Naive thymus-derived CD4-positive, alpha-beta T cell (primary cell): ENCODE results near the gene ONECUT1. TPM values are rescaled to one million over a fixed set of nuclear protein-coding genes. Genes with fewer than 3 reads are reported as not detected.

Experiments used
- ATAC-seq: fragments of 150-1000 bp; cut with Tn5 transposase; 2 replicates; pipeline ENCODE4 v1.10.0; 2021; ENCODE audit warnings: mild to moderate bottlenecking, moderate library complexity
- CTCF ChIA-PET: fragments of 350-600 bp; sonication (Branson Sonifier 250); formaldehyde crosslinking; loops from one replicate; lab custom pipeline; 2021; ENCODE audit warnings: antibody characterized with exemption; lab: Charles Lee
- POLR2A ChIA-PET: fragments of 350-600 bp; sonication (Branson Sonifier 250); formaldehyde crosslinking; loops from one replicate; lab custom pipeline; 2021; ENCODE audit warnings: antibody characterized with exemption, inconsistent platforms; lab: Charles Lee
- DNase-seq, 9 donors: peaks; one replicate each; pipeline versions ENCODE4 v3.0.0 to v3.0.0-alpha.2; 2020 to 2022; ENCODE audit warnings: mixed read lengths in 1 of 9
- H3K27ac ChIP-seq: one replicate; pipeline ENCODE4 v1.7.0; 2013; ENCODE audit warnings: mild to moderate bottlenecking, low read depth, low read length, moderate library complexity
- H3K27me3 ChIP-seq, 2 donors: one replicate each; pipeline ENCODE4 v1.7.0; 2013; ENCODE audit warnings: low read length in 2 of 2, mild to moderate bottlenecking in 2 of 2, moderate library complexity in 2 of 2; ENCODE audit not compliant: control insufficient read depth in 2 of 2, insufficient read depth in 2 of 2
- H3K36me3 ChIP-seq, 3 experiments: 1 replicate in 2 of 3; 2 replicates in 1 of 3; pipeline ENCODE4 v1.7.0; 2013; ENCODE audit warnings: low read length in 3 of 3, mild to moderate bottlenecking in 3 of 3, moderate library complexity in 1 of 3; ENCODE audit not compliant: insufficient read depth in 3 of 3, control insufficient read depth in 2 of 3
- H3K4me1 ChIP-seq, 2 donors: one replicate each; pipeline ENCODE4 v1.7.0; 2013; ENCODE audit warnings: low read length in 2 of 2, mild to moderate bottlenecking in 2 of 2, moderate library complexity in 1 of 2; ENCODE audit not compliant: control insufficient read depth in 2 of 2, insufficient read depth in 2 of 2
- H3K4me3 ChIP-seq: 2 replicates; pipeline ENCODE4 v1.7.0; 2013; ENCODE audit warnings: mild to moderate bottlenecking, low read length
- H3K9me3 ChIP-seq, 3 experiments: 1 replicate in 2 of 3; 2 replicates in 1 of 3; pipeline ENCODE4 v1.7.0; 2013; ENCODE audit warnings: low read length in 3 of 3; ENCODE audit not compliant: control insufficient read depth in 2 of 3
- H3K27ac Mint-ChIP-seq, 9 donors: one replicate each; pipeline ENCODE4 v1.8.0; 2020 to 2022; ENCODE audit warnings: mixed read lengths in 9 of 9, mild to moderate bottlenecking in 8 of 9, moderate library complexity in 5 of 9, inconsistent platforms in 2 of 9
- H3K27me3 Mint-ChIP-seq, 5 donors: one replicate each; pipeline ENCODE4 v1.8.0; 2021 to 2022; ENCODE audit warnings: mixed read lengths in 5 of 5, mild to moderate bottlenecking in 1 of 5
- H3K36me3 Mint-ChIP-seq, 5 donors: one replicate each; pipeline ENCODE4 v1.8.0; 2020 to 2022; ENCODE audit warnings: mixed read lengths in 5 of 5, mild to moderate bottlenecking in 3 of 5, inconsistent platforms in 1 of 5
- H3K4me1 Mint-ChIP-seq, 7 donors: one replicate each; pipeline ENCODE4 v1.8.0; 2020 to 2022; ENCODE audit warnings: mixed read lengths in 7 of 7, mild to moderate bottlenecking in 3 of 7, inconsistent platforms in 1 of 7
- H3K4me3 Mint-ChIP-seq, 10 donors: one replicate each; pipeline ENCODE4 v1.8.0; 2020 to 2022; ENCODE audit warnings: mild to moderate bottlenecking in 10 of 10, mixed read lengths in 10 of 10, moderate library complexity in 6 of 10, inconsistent platforms in 2 of 10
- H3K9me3 Mint-ChIP-seq, 11 donors: one replicate each; pipeline ENCODE4 v1.8.0; 2020 to 2022; ENCODE audit warnings: mixed read lengths in 11 of 11, mild to moderate bottlenecking in 4 of 11, inconsistent platforms in 1 of 11, moderate library complexity in 1 of 11
- intact Hi-C, 2 donors: fragments of 100-400 bp; cut with micrococcal nuclease; formaldehyde crosslinking; loops; one replicate each; pipeline ENCODE4 v1.15.1; 2023
- polyA plus RNA-seq, 2 donors: library from polyadenylated mRNA; unstranded; fragments of 300-500 nt; fragmentation: Illumina TruSeq; gene quantifications; one replicate each; pipeline ENCODE4 v1.2.3, GENCODE V29; 2021
- total RNA-seq, 6 experiments: library from RNA in 5 of 6; stranded (reverse) in 5 of 6; gene quantifications; 1 replicate in 5 of 6; 2 replicates in 1 of 6; pipeline ENCODE4 v1.2.3 and lab custom pipeline; 2021 to 2026

The ONECUT1 gene
- total and polyA plus RNA-seq, 7 experiments from 2014 or later, result not detected

- no peak for ATAC-seq
- ChIA-PET CTCF (interaction anchor here (0.6 to 7.2 kb wide), 5 partner anchors 22 to 474 kb away, joined by 3 to 113 read pairs (median 6); no protein-coding TSS in a partner anchor), POLR2A (interaction anchor here (1.0 to 3.4 kb wide), 3 partner anchors 53 to 474 kb away, joined by 3 to 19 read pairs (median 8); partner anchors contain the start of gene ATOSA)
- Mint-ChIP-seq H3K4me3 (no peak overlapping the region), H3K36me3 (no peaks in the 10 kb centered on the region), H3K27ac (peak overlapping the region in 7 of 9 donors; percentile 33 to 94 (median 81)), H3K9me3 (peaks cover 0 to 2% (median 0%) of the 10 kb centered on the region in 11 donors), H3K4me1 (peaks cover 6 to 35% (median 20%) of the 10 kb centered on the region in 7 donors), H3K27me3 (no peaks in the 10 kb centered on the region)
- Histone ChIP-seq H3K36me3 (no peaks in the 10 kb centered on the region), H3K27ac (no peak overlapping the region), H3K4me1 (peaks cover 11 to 15% of the 10 kb centered on the region in 2 donors), H3K4me3 (no peak overlapping the region), H3K9me3 (no peaks in the 10 kb centered on the region), H3K27me3 (no peaks in the 10 kb centered on the region)
- no peak for DNase-seq
- intact Hi-C loops, result loop anchor here (5.0 to 10.0 kb wide), 6 partner anchors 127 to 750 kb away; partner anchors contain the start of gene ARPP19 (in 1 of the 2)
These were observed 58.2 kb downstream of the ONECUT1 start for GRCh38 chr15:52731732-52732470.

GRCh38 chr15:52731004-52731403 is 59.1 kb downstream of the ONECUT1 start:
- H3K4me3 Mint-ChIP-seq, result peak overlapping the region in 1 of 10 donors; percentile 56
- peaks cover 6 to 35% (median 20%) of the 10 kb centered on the region in 7 donors for H3K4me1 Mint-ChIP-seq
- H3K27me3 Mint-ChIP-seq, result no peaks in the 10 kb centered on the region
- H3K4me3 ChIP-seq, result no peak overlapping the region
- H3K27me3 ChIP-seq, result no peaks in the 10 kb centered on the region
- H3K4me1 ChIP-seq, result peaks cover 11 to 15% of the 10 kb centered on the region in 2 donors
- no peak overlapping the region for H3K27ac ChIP-seq
- DNase-seq, result no peak
- no peaks in the 10 kb centered on the region for H3K9me3 ChIP-seq
- H3K36me3 Mint-ChIP-seq, result no peaks in the 10 kb centered on the region
- ChIA-PET CTCF (interaction anchor here (0.6 to 7.2 kb wide), 9 partner anchors 21 to 606 kb away, joined by 3 to 113 read pairs (median 4); no protein-coding TSS in a partner anchor), POLR2A (interaction anchor here (0.6 to 3.4 kb wide), 6 partner anchors 52 to 497 kb away, joined by 3 to 19 read pairs (median 5); partner anchors contain the start of gene ATOSA)
- ATAC-seq, result no peak
- H3K27ac Mint-ChIP-seq, result peak overlapping the region in 8 of 9 donors; percentile 67 to 94 (median 88)
- H3K9me3 Mint-ChIP-seq, result peaks cover 0 to 2% (median 0%) of the 10 kb centered on the region in 11 donors
- H3K36me3 ChIP-seq, result no peaks in the 10 kb centered on the region
- intact Hi-C loops, result loop anchor here (5.0 to 10.0 kb wide), 6 partner anchors 126 to 749 kb away; partner anchors contain the start of gene ARPP19 (in 1 of the 2)

GRCh38 chr15:52730594-52730993 is 59.5 kb downstream of the ONECUT1 start:
- Histone ChIP-seq H3K36me3 (no peaks in the 10 kb centered on the region), H3K9me3 (no peaks in the 10 kb centered on the region), H3K4me3 (no peak overlapping the region), H3K4me1 (peaks cover 11 to 15% of the 10 kb centered on the region in 2 donors), H3K27me3 (no peaks in the 10 kb centered on the region), H3K27ac (no peak overlapping the region)
- CTCF ChIA-PET, result interaction anchor here (0.6 to 7.2 kb wide), 8 partner anchors 20 to 605 kb away, joined by 3 to 113 read pairs (median 4); no protein-coding TSS in a partner anchor
- intact Hi-C loops, result loop anchor here (1.0 to 10.0 kb wide), 12 partner anchors 51 to 748 kb away; partner anchors contain the start of genes ARPP19 (in 1 of the 2) and ATOSA (in 1 of the 2)
- peak overlapping the region in 6 of 10 donors; percentile 39 to 69 (median 57) for H3K4me3 Mint-ChIP-seq
- H3K4me1 Mint-ChIP-seq, result peaks cover 6 to 35% (median 20%) of the 10 kb centered on the region in 7 donors
- POLR2A ChIA-PET, result interaction anchor here (1.0 to 3.4 kb wide), 6 partner anchors 51 to 473 kb away, joined by 3 to 19 read pairs (median 6); partner anchors contain the start of gene ATOSA
- H3K36me3 Mint-ChIP-seq, result no peaks in the 10 kb centered on the region
- H3K9me3 Mint-ChIP-seq, result peaks cover 0 to 2% (median 0%) of the 10 kb centered on the region in 11 donors
- no peaks in the 10 kb centered on the region for H3K27me3 Mint-ChIP-seq
- DNase-seq (no peak), ATAC-seq (no peak)
- H3K27ac Mint-ChIP-seq, result peak overlapping the region in 8 of 9 donors; percentile 63 to 94 (median 87)

GRCh38 chr15:52730173-52730572 is 60.0 kb downstream of the ONECUT1 start:
- Mint-ChIP-seq H3K4me3 (peak overlapping the region; percentile 10 to 69 (median 50)), H3K4me1 (peaks cover 6 to 31% (median 20%) of the 10 kb centered on the region in 7 donors), H3K9me3 (peaks cover 0 to 2% (median 0%) of the 10 kb centered on the region in 11 donors), H3K36me3 (no peaks in the 10 kb centered on the region), H3K27me3 (no peaks in the 10 kb centered on the region), H3K27ac (peak overlapping the region; percentile 56 to 94 (median 87))
- peak in 7 of 9 donors; percentile 53 to 82 (median 75) for DNase-seq
- Histone ChIP-seq H3K4me1 (peaks cover 11 to 15% of the 10 kb centered on the region in 2 donors), H3K4me3 (no peak overlapping the region), H3K36me3 (no peaks in the 10 kb centered on the region), H3K27ac (no peak overlapping the region), H3K27me3 (no peaks in the 10 kb centered on the region), H3K9me3 (no peaks in the 10 kb centered on the region)
- intact Hi-C loops, result loop anchor here (1.0 to 10.0 kb wide), 12 partner anchors 51 to 748 kb away; partner anchors contain the start of genes ARPP19 (in 1 of the 2) and ATOSA (in 1 of the 2)
- ATAC-seq, result peak; percentile 96
- POLR2A ChIA-PET, result interaction anchor here (1.0 to 3.4 kb wide), 5 partner anchors 51 to 473 kb away, joined by 3 to 19 read pairs (median 5); partner anchors contain the start of gene ATOSA
- CTCF ChIA-PET, result interaction anchor here (0.5 to 7.2 kb wide), 6 partner anchors 29 to 473 kb away, joined by 3 to 113 read pairs (median 5); no protein-coding TSS in a partner anchor

- H3K4me3 Mint-ChIP-seq, result no peak overlapping the region
- H3K9me3 ChIP-seq, result no peaks in the 10 kb centered on the region
- peak overlapping the region in 2 of 9 donors; percentile 64 to 87 for H3K27ac Mint-ChIP-seq
- CTCF ChIA-PET, result interaction anchor here (1.0 kb wide), 1 partner anchor 46 kb away, joined by 3 read pairs; no protein-coding TSS in a partner anchor
- H3K36me3 Mint-ChIP-seq, result no peaks in the 10 kb centered on the region
- H3K9me3 Mint-ChIP-seq, result no peaks in the 10 kb centered on the region
- intact Hi-C loops, result no loop called here
- POLR2A ChIA-PET, result interaction anchor here (1.7 to 3.4 kb wide), 2 partner anchors 50 to 52 kb away, joined by 13 to 19 read pairs; partner anchors contain the start of gene ATOSA
- H3K27me3 Mint-ChIP-seq, result no peaks in the 10 kb centered on the region
- H3K4me1 ChIP-seq, result peaks cover 11 to 15% of the 10 kb centered on the region in 2 donors
- DNase-seq, result no peak
- no peaks in the 10 kb centered on the region for H3K27me3 ChIP-seq
- no peaks in the 10 kb centered on the region for H3K36me3 ChIP-seq
- no peak for ATAC-seq
- H3K4me3 ChIP-seq, result no peak overlapping the region
- H3K4me1 Mint-ChIP-seq, result peaks cover 6 to 27% (median 20%) of the 10 kb centered on the region in 7 donors
- no peak overlapping the region for H3K27ac ChIP-seq
These were observed 61.2 kb downstream of the ONECUT1 start for GRCh38 chr15:52728899-52729298.

- Histone ChIP-seq H3K4me1 (peaks cover 11 to 15% of the 10 kb centered on the region in 2 donors), H3K36me3 (no peaks in the 10 kb centered on the region), H3K27me3 (no peaks in the 10 kb centered on the region), H3K27ac (no peak overlapping the region), H3K4me3 (no peak overlapping the region), H3K9me3 (no peaks in the 10 kb centered on the region)
- DNase-seq, result no peak
- H3K27me3 Mint-ChIP-seq, result peaks cover 0 to 2% (median 0%) of the 10 kb centered on the region in 5 donors
- no peaks in the 10 kb centered on the region for H3K36me3 Mint-ChIP-seq
- intact Hi-C loops, result no loop called here
- no peak overlapping the region for H3K4me3 Mint-ChIP-seq
- ATAC-seq, result no peak
- ChIA-PET CTCF (interaction anchor here (0.9 kb wide), 1 partner anchor 476 kb away, joined by 4 read pairs; no protein-coding TSS in a partner anchor), POLR2A (no interaction called here)
- H3K27ac Mint-ChIP-seq, result peak overlapping the region in 4 of 9 donors; percentile 51 to 64 (median 58)
- H3K9me3 Mint-ChIP-seq, result no peaks in the 10 kb centered on the region
- peaks cover 6 to 23% (median 17%) of the 10 kb centered on the region in 7 donors for H3K4me1 Mint-ChIP-seq
These were observed 62.3 kb downstream of the ONECUT1 start for GRCh38 chr15:52727815-52728214.
